Vein endothelial cell (primary cell): ENCODE data around the gene CEP131. TPM values are rescaled to one million over a fixed set of nuclear protein-coding genes. Genes with fewer than 3 reads are reported as not detected.

ENCODE experiments used
- total RNA-seq: library from RNA; depleted of rRNA; stranded (reverse); fragments of >200 nt; gene quantifications from 2 replicates; pipeline ENCODE4 v1.2.3, GENCODE V29; 2012

The CEP131 gene
- total RNA-seq: 9.7 and 12.4 TPM in 2 replicates

GRCh38 chr17:81222906-81223761, at the start of gene CEP131:
Gene CEP131, minus strand, starts transcription at chr17:81222965. Its CDS starts 2,909 bp downstream, at chr17:81220056.

GRCh38 chr17:81238815-81239713, 16.3 kb upstream of the CEP131 start, which contains the start of the genes NDUFAF8 and TEPSIN:
Gene NDUFAF8, plus strand, starts transcription at chr17:81239318. Its CDS starts 46 bp downstream, at chr17:81239364.
Gene TEPSIN, minus strand, starts transcription at chr17:81239055. Its CDS starts 22 bp downstream, at chr17:81239033.

GRCh38 chr17:81166033-81166492, 56.7 kb downstream of the CEP131 start, which contains the start of gene AATK:
Gene AATK, minus strand, starts transcription at chr17:81166221. Its CDS starts 229 bp downstream, at chr17:81165992.

DNA sequence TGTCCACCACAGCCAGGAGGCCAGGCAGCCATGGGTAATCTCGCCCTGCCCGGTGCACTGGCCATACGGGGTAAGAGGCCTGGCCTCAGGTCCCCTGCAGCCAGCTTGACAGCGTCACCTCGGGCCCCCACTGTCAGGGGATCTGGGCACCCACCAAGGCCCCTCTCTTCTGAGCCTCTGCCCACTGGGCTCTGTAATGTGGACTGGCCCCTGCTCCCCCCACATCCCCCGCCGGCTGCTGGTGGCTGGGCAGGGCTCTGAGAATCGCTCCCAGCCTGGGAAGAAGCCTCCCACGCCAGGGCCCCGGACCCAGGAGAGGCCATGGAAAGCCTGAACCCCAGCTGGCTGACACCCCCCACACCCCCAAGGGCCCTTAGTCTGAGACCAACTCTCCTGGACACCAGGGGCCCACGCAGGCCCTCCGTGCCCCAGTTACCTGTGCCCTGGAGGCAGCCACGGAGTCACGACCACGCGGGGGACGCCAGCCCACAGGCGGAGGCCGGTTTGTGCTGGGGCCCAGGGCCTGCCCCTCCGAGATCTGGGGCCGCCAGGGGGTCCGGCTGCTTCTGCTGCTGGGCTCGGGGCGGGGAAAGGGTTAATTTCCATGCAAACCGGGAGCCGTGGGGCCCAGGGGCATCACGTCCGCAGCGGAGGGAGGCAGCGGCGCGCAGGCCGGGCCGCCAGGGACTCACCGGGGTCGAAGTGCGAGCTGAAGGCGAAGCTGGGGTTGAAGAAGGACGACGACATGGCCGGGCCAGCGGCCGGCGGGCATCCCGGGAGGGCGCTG, 57.3 kb downstream of the CEP131 start, which contains the start of gene PVALEF:
Gene PVALEF (plus strand): TSS at position 262 of the 787 bp plus-strand sequence. CDS start 15,720 bp downstream, outside the sequence.

Other genes with a start within 250 kb of the CEP131 start
- gene CHMP6, start 231.1 kb downstream of the CEP131 start, total RNA-seq: 27.6 and 34.9 TPM in 2 replicates
- gene BAIAP2, start 187.8 kb downstream of the CEP131 start, total RNA-seq: 22.1 and 23.2 TPM in 2 replicates
- not detected in 2 replicates for gene PVALEF, start 57.5 kb downstream of the CEP131 start, total RNA-seq
- 3.1 and 5.6 TPM in 2 replicates for gene AATK, start 56.7 kb downstream of the CEP131 start, total RNA-seq
- 20.5 and 29.4 TPM in 2 replicates for gene TEPSIN, start 16.1 kb upstream of the CEP131 start, total RNA-seq
- gene NDUFAF8, start 16.4 kb upstream of the CEP131 start, total RNA-seq: 26.5 and 27.8 TPM in 2 replicates
- 57.4 and 69.6 TPM in 2 replicates for gene SLC38A10, start 72.3 kb upstream of the CEP131 start, total RNA-seq
- 9.7 and 23.2 TPM in 2 replicates for gene BAHCC1, start 172.5 kb upstream of the CEP131 start, total RNA-seq